ENCODE measurements around the gene ZDHHC14. TPM values are rescaled to one million over a fixed set of nuclear protein-coding genes. Genes with fewer than 3 reads are reported as not detected.

The ZDHHC14 gene
- total and polyA plus RNA-seq, 2 of the 8 experiments (the other 6 are each of a cell fraction or from before 2014, with no cell fraction given): 2.9 to 5.3 TPM

DNA sequence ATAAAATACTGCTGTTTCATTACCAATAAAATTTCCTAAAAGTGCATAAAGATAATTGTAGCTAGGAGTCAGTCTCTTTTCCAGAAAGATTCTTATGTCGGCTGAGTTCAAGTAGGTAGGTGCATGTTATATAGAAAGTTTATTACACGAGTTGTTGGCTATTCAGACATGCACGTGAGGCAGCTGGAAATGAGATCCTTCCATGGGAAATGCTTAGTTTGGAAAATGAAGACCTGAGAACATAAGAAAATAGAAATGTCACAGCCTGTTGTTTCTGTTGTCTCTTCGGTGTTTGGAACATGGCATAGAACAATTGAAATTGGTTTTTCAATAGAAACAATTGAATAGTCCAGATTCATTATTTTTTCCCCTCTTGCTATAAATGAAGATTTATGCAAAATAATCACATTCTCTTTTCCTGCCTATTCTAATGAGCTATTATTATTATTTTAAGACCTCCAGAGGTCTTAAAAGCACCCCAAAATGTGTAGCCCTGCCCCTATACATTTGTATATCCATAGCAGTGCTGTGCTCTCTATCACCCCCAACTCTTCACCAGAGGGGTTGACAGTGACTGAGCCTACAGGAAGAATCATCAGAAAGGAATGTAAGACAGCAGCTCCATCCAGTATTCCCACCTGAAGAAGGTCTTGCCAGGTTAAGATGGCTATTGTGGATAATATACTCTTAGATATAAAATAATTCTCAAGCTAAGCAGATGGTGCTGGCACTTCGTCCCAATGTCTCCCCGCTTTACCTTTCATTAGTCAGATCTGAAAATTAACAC, 82.2 kb downstream of the ZDHHC14 start:
- Histone ChIP-seq H3K18ac (ENCODE audit: extremely low read depth, low read length) (no peak overlapping the region), H3K36me3 (ENCODE audit: control insufficient read depth in 2 of 4, insufficient read depth in 4 of 4, low read length in 3 of 4) (no peaks in the 10 kb centered on the region), H3K4me2 (ENCODE audit: insufficient read depth in 1 of 2, low read depth in 2 of 2, low read length in 2 of 2) (no peak overlapping the region), H3K23me2 (ENCODE audit: low read depth, low read length) (no peaks in the 10 kb centered on the region), H3K9me3 (ENCODE audit: insufficient read depth in 2 of 2, low read depth in 1 of 2, low read length in 1 of 2) (no peaks in the 10 kb centered on the region), H3K27ac (ENCODE audit: low read depth, low read length) (no peak overlapping the region), H3K56ac (replicated peaks; ENCODE audit: insufficient read length, low read depth, low read length) (no peak overlapping the region), H3K14ac (ENCODE audit: insufficient read length) (no peak overlapping the region), H4K20me1 (replicated peaks in 1 of 2; ENCODE audit: control insufficient read depth in 1 of 2, insufficient read depth in 2 of 2, low read length in 2 of 2) (no peaks in the 10 kb centered on the region), H2BK5ac (ENCODE audit: low read depth, low read length) (no peak overlapping the region), H4K91ac (replicated peaks; ENCODE audit: insufficient read length, low read length) (no peak overlapping the region), H4K8ac (ENCODE audit: extremely low read depth, insufficient read depth, low read length) (no peak overlapping the region), H3K27me3 (replicated peaks in 1 of 4; ENCODE audit: control insufficient read depth in 3 of 4, extremely low read depth in 1 of 4, insufficient read depth in 3 of 4, low read length in 3 of 4) (no peaks in the 10 kb centered on the region), H3K9ac (replicated peaks in 1 of 4; ENCODE audit: extremely low read depth in 1 of 4, low read depth in 3 of 4, low read length in 3 of 4) (no peak overlapping the region), H2BK15ac (ENCODE audit: low read length) (no peak overlapping the region), H2AK5ac (ENCODE audit: low read depth, low read length) (no peak overlapping the region), H3K79me2 (ENCODE audit: control insufficient read depth in 1 of 2, insufficient read depth in 2 of 2, low read length in 2 of 2) (no peaks in the 10 kb centered on the region), H4K5ac (ENCODE audit: insufficient read length, low read depth, low read length) (no peak overlapping the region), H3K4ac (replicated peaks; ENCODE audit: insufficient read length, low read depth, low read length) (no peak overlapping the region), H3K79me1 (ENCODE audit: low read depth, low read length) (no peaks in the 10 kb centered on the region), H3K4me1 (replicated peaks in 1 of 4; ENCODE audit: control insufficient read depth in 3 of 4, insufficient read depth in 4 of 4, low read length in 3 of 4) (peaks cover 0 to 14% (median 0%) of the 10 kb centered on the region in 4 experiments; a peak in 6 of 7 replicates), H2BK12ac (ENCODE audit: low read depth, low read length) (no peak overlapping the region), H3K23ac (ENCODE audit: insufficient read length) (no peak overlapping the region), H2BK120ac (replicated peaks; ENCODE audit: low read depth, low read length) (no peak overlapping the region), H2BK20ac (ENCODE audit: low read length) (no peak overlapping the region), H2AFZ (ENCODE audit: low read length) (no peak overlapping the region), H3K4me3 (ENCODE audit: extremely low read depth in 1 of 4, insufficient read depth in 2 of 4, low read depth in 3 of 4, low read length in 4 of 4) (no peak overlapping the region)
- TF ChIP-seq JUN (IDR thresholded peaks at IDR 0.05; ENCODE audit: low read depth, low read length) (0 out of 2 replicates have a peak, but pooled peaks have one; percentile 36), RAD21 (IDR thresholded peaks at IDR 0.05 in 1 of 2, conservative IDR thresholded peaks at IDR 0.05 in 1 of 2; ENCODE audit: low read depth in 2 of 2, low read length in 2 of 2) (no peak)
- FAIRE-seq: no peak
- CTCF ChIA-PET (ENCODE audit: partially characterized antibody): interaction anchor here (0.8 to 5.3 kb wide), 11 partner anchors 9 to 226 kb away, joined by 3 to 34 read pairs (median 5); no protein-coding TSS in a partner anchor
- no peak for DNase-seq (ENCODE audit: low read depth in 1 of 2, low spot score in 2 of 2)
- 89% methylated on average over 6 of the region's 6 CpGs; no CpG with 5 or more reads in 1 of the 2 experiments for WGBS, 2 experiments (ENCODE audit: extremely low coverage in 1 of 2, insufficient coverage in 1 of 2, insufficient read length in 1 of 2, insufficient replicate concordance in 2 of 2, low coverage in 1 of 2, low lambda C conversion rate in 2 of 2, missing lambda C conversion rate in 1 of 2)
- POLR2A ChIA-PET (ENCODE audit: partially characterized antibody): no interaction called here
